ENCODE data around the gene TM9SF3. TPM values are rescaled to one million over a fixed set of nuclear protein-coding genes. Genes with fewer than 3 reads are reported as not detected.

The TM9SF3 gene
- total and polyA plus RNA-seq, 4 donors, result 24.4 to 103 (median 66.7) TPM

- DNase-seq, result no peak
- H3K9me3 ChIP-seq (ENCODE audit: control insufficient read depth in 4 of 4, insufficient read depth in 3 of 4, low read length in 3 of 4), result no peaks in the 10 kb centered on the region
- peaks cover 0 to 2% (median 0%) of the 10 kb centered on the region in 5 donors for H3K4me1 ChIP-seq (ENCODE audit: control insufficient read depth in 5 of 5, insufficient read depth in 5 of 5, low read length in 5 of 5)
- 59 to 67% methylated on average over 7 of the region's 7 CpGs for WGBS, 2 donors
- H3K36me3 ChIP-seq (ENCODE audit: control insufficient read depth in 4 of 4, insufficient read depth in 4 of 4, low read length in 4 of 4), result no peaks in the 10 kb centered on the region
- peaks cover 0 to 23% (median 0%) of the 10 kb centered on the region in 3 donors for H3K27me3 ChIP-seq (ENCODE audit: control insufficient read depth in 3 of 3, insufficient read depth in 3 of 3, low read length in 2 of 3)
- H3K4me3 ChIP-seq, result no peak overlapping the region
- ATAC-seq (ENCODE audit: insufficient read depth, low FRiP score), result no peak
- no peak overlapping the region for H3K9ac ChIP-seq (ENCODE audit: insufficient read depth in 1 of 2, low read length in 2 of 2)
- no peak overlapping the region for H3K27ac ChIP-seq (ENCODE audit: low read depth in 1 of 2, low read length in 1 of 2)
- TF ChIP-seq CTCF (IDR thresholded peaks at IDR 0.05; ENCODE audit: control extremely low read depth, extremely low read depth), result no peak
Measured at GRCh38 chr10:96500519-96500918, 86.3 kb downstream of the TM9SF3 start.

DNA sequence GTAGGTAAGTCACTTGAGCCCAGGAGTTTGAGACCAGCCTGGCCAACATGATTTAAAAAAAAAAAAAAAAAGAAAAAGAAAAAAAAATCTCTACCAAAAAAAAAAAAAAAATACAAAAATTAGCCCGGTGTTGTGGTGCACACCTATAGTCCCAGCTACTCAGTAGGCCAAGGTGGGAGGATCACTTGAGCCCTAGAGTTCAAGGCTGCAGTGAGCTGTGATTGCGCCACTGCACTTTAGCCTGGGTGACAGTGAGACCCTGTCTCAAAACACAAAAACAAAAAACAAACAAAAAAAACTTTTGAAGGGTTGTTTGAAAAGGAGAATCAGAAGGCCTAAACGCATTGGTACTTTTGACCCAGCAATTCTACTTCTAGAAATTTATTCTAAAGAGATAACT is 86.8 kb downstream of the TM9SF3 start:
- WGBS, 2 donors, result 97% methylated on average over 3 of the region's 3 CpGs
- Histone ChIP-seq H3K4me1 (ENCODE audit: control insufficient read depth in 5 of 5, insufficient read depth in 5 of 5, low read length in 5 of 5) (no peaks in the 10 kb centered on the region), H3K9me3 (ENCODE audit: control insufficient read depth in 4 of 4, insufficient read depth in 3 of 4, low read length in 3 of 4) (no peaks in the 10 kb centered on the region)

GRCh38 chr10:96497391-96497790 is 89.4 kb downstream of the TM9SF3 start:
- ATAC-seq (ENCODE audit: insufficient read depth, low FRiP score) (no peak), DNase-seq (no peak)
- Histone ChIP-seq H3K9me3 (ENCODE audit: control insufficient read depth in 4 of 4, insufficient read depth in 3 of 4, low read length in 3 of 4) (peaks cover 0 to 2% (median 0%) of the 10 kb centered on the region in 4 donors), H3K36me3 (ENCODE audit: control insufficient read depth in 4 of 4, insufficient read depth in 4 of 4, low read length in 4 of 4) (no peaks in the 10 kb centered on the region), H3K4me1 (ENCODE audit: control insufficient read depth in 5 of 5, insufficient read depth in 5 of 5, low read length in 5 of 5) (no peaks in the 10 kb centered on the region), H3K27ac (ENCODE audit: low read depth in 1 of 2, low read length in 1 of 2) (no peak overlapping the region), H3K9ac (ENCODE audit: insufficient read depth in 1 of 2, low read length in 2 of 2) (no peak overlapping the region), H3K27me3 (ENCODE audit: control insufficient read depth in 3 of 3, insufficient read depth in 3 of 3, low read length in 2 of 3) (peaks cover 0 to 16% (median 0%) of the 10 kb centered on the region in 3 donors), H3K4me3 (no peak overlapping the region)
- WGBS, 2 donors, result 54 to 59% methylated on average over 5 of the region's 5 CpGs
- TF ChIP-seq CTCF (IDR thresholded peaks at IDR 0.05; ENCODE audit: control extremely low read depth, extremely low read depth), result no peak

More for the DNA sequence above, 86.8 kb downstream of the TM9SF3 start:
- TF ChIP-seq CTCF (IDR thresholded peaks at IDR 0.05; ENCODE audit: control extremely low read depth, extremely low read depth), result no peak
- ATAC-seq (ENCODE audit: insufficient read depth, low FRiP score) (no peak), DNase-seq (no peak)
- no peaks in the 10 kb centered on the region for H3K36me3 ChIP-seq (ENCODE audit: control insufficient read depth in 4 of 4, insufficient read depth in 4 of 4, low read length in 4 of 4)
- no peak overlapping the region for H3K9ac ChIP-seq (ENCODE audit: insufficient read depth in 1 of 2, low read length in 2 of 2)
- H3K4me3 ChIP-seq, result no peak overlapping the region
- H3K27ac ChIP-seq (ENCODE audit: low read depth in 1 of 2, low read length in 1 of 2), result no peak overlapping the region
- H3K27me3 ChIP-seq (ENCODE audit: control insufficient read depth in 3 of 3, insufficient read depth in 3 of 3, low read length in 2 of 3), result peaks cover 0 to 23% (median 0%) of the 10 kb centered on the region in 3 donors

Measured in lung (tissue), 12 donors.